Endodermal cell (in vitro differentiated cells): ENCODE results near the gene ANTXRL. TPM values are rescaled to one million over a fixed set of nuclear protein-coding genes. Genes with fewer than 3 reads are reported as not detected.
"Not testable (repeated sequence)": the region's sequence is repeated elsewhere in the genome, so short reads cannot be mapped to it uniquely, and the experiment has no call there.

Experiments
- DNase-seq: peaks from one replicate; pipeline ENCODE4 v3.0.0-alpha.2; 2017
- H3K27ac ChIP-seq: 2 replicates; pipeline ENCODE4 v1.5.1; 2013; ENCODE audit warnings: mild to moderate bottlenecking, low read depth, low read length, moderate library complexity
- H3K27me3 ChIP-seq: 2 replicates; pipeline ENCODE4 v1.6.1; 2013; ENCODE audit warnings: mild to moderate bottlenecking, low read length, moderate library complexity; ENCODE audit not compliant: insufficient read depth, control insufficient read depth, poor library complexity, severe bottlenecking
- H3K36me3 ChIP-seq: 2 replicates; pipeline ENCODE4 v1.7.0; 2013; ENCODE audit warnings: mild to moderate bottlenecking, low read length, moderate library complexity; ENCODE audit not compliant: control insufficient read depth, insufficient read depth
- H3K4me1 ChIP-seq: one replicate; pipeline ENCODE4 v1.7.0; 2013; ENCODE audit warnings: low read length; ENCODE audit not compliant: control insufficient read depth, insufficient read depth
- H3K4me3 ChIP-seq: 2 replicates; pipeline ENCODE4 v1.5.1; 2013; ENCODE audit warnings: mild to moderate bottlenecking, low read length, moderate library complexity
- H3K9ac ChIP-seq: 2 replicates; pipeline ENCODE4 v1.6.1; 2013; ENCODE audit warnings: mild to moderate bottlenecking, low read length, moderate library complexity; ENCODE audit not compliant: poor library complexity, severe bottlenecking; ENCODE audit errors: extremely low read depth
- H3K9me3 ChIP-seq: 2 replicates; pipeline ENCODE4 v1.6.1; 2013; ENCODE audit warnings: mild to moderate bottlenecking, low read length, moderate library complexity; ENCODE audit not compliant: control insufficient read depth
- H3K27ac Mint-ChIP-seq: 2 replicates; pipeline ENCODE4 v1.8.0; 2020; ENCODE audit warnings: mixed read lengths
- H3K27me3 Mint-ChIP-seq: 2 replicates; pipeline ENCODE4 v1.8.0; 2021; ENCODE audit warnings: mild to moderate bottlenecking, mixed read lengths; ENCODE audit not compliant: insufficient read depth
- H3K36me3 Mint-ChIP-seq: 2 replicates; pipeline ENCODE4 v1.8.0; 2020; ENCODE audit warnings: low read depth, mixed read lengths
- H3K4me1 Mint-ChIP-seq: 2 replicates; pipeline ENCODE4 v1.8.0; 2020; ENCODE audit warnings: mixed read lengths
- H3K4me3 Mint-ChIP-seq: 2 replicates; pipeline ENCODE4 v1.8.0; 2020; ENCODE audit warnings: mild to moderate bottlenecking, moderate library complexity, mixed read lengths
- H3K9me3 Mint-ChIP-seq: 2 replicates; pipeline ENCODE4 v1.8.0; 2020; ENCODE audit warnings: mild to moderate bottlenecking, mixed read lengths
- WGBS, 2 experiments: methylation state at CpG; one replicate each; pipeline versions ENCODE4 v1.1.5 to v1.1.7; 2013; ENCODE audit warnings: missing lambda C conversion rate in 2 of 2, mixed read lengths in 1 of 2; ENCODE audit not compliant: insufficient coverage in 1 of 2, insufficient read length in 1 of 2; 5-methylcytosine and 5-hydroxymethylcytosine counted together
- total RNA-seq, 2 donors: library from RNA; stranded (reverse); fragmentation: NEBNext Ultra II Directional in 1 of 2; extraction: Animal tissue kit (Norgen Biotek cat#: 25700) in 1 of 2; gene quantifications; 2 replicates in 1 of 2; 3 replicates in 1 of 2; pipeline ENCODE4 v1.2.1, GENCODE V29; 2021
- TF ChIP-seq, protein P1 (sequence below): fragments of 200-600 bp; sonication (generic); conservative IDR thresholded peaks from 2 replicates; pipeline ENCODE4 v1.5.0; 2021; ENCODE audit warnings: antibody characterized with exemption, mild to moderate bottlenecking

Gene ANTXRL
- total RNA-seq, 2 donors from 2014 or later = not detected

GRCh38 chr10:46314071-46314470, 27.3 kb downstream of the ANTXRL start:
- no peaks in the 10 kb centered on the region for H3K4me1 ChIP-seq
- no peak for DNase-seq
- H3K36me3 ChIP-seq = no peaks in the 10 kb centered on the region
- no peaks in the 10 kb centered on the region for H3K36me3 Mint-ChIP-seq
- 90 to 91% methylated on average over 7 to 8 of the region's 8 CpGs for WGBS, 2 experiments
- H3K4me3 Mint-ChIP-seq = no peak overlapping the region
- H3K9me3 ChIP-seq = no peaks in the 10 kb centered on the region
- peaks cover 18% of the 10 kb centered on the region for H3K4me1 Mint-ChIP-seq
- no peaks in the 10 kb centered on the region for H3K27me3 Mint-ChIP-seq
- no peak overlapping the region for H3K4me3 ChIP-seq
- H3K9ac ChIP-seq = no peak overlapping the region
- no peak overlapping the region for H3K27ac Mint-ChIP-seq
- H3K27ac ChIP-seq = no peak overlapping the region
- no peaks in the 10 kb centered on the region for H3K27me3 ChIP-seq
- TF ChIP-seq, protein P1, sequence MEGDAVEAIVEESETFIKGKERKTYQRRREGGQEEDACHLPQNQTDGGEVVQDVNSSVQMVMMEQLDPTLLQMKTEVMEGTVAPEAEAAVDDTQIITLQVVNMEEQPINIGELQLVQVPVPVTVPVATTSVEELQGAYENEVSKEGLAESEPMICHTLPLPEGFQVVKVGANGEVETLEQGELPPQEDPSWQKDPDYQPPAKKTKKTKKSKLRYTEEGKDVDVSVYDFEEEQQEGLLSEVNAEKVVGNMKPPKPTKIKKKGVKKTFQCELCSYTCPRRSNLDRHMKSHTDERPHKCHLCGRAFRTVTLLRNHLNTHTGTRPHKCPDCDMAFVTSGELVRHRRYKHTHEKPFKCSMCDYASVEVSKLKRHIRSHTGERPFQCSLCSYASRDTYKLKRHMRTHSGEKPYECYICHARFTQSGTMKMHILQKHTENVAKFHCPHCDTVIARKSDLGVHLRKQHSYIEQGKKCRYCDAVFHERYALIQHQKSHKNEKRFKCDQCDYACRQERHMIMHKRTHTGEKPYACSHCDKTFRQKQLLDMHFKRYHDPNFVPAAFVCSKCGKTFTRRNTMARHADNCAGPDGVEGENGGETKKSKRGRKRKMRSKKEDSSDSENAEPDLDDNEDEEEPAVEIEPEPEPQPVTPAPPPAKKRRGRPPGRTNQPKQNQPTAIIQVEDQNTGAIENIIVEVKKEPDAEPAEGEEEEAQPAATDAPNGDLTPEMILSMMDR = no peak
- H3K9me3 Mint-ChIP-seq = no peaks in the 10 kb centered on the region

DNA sequence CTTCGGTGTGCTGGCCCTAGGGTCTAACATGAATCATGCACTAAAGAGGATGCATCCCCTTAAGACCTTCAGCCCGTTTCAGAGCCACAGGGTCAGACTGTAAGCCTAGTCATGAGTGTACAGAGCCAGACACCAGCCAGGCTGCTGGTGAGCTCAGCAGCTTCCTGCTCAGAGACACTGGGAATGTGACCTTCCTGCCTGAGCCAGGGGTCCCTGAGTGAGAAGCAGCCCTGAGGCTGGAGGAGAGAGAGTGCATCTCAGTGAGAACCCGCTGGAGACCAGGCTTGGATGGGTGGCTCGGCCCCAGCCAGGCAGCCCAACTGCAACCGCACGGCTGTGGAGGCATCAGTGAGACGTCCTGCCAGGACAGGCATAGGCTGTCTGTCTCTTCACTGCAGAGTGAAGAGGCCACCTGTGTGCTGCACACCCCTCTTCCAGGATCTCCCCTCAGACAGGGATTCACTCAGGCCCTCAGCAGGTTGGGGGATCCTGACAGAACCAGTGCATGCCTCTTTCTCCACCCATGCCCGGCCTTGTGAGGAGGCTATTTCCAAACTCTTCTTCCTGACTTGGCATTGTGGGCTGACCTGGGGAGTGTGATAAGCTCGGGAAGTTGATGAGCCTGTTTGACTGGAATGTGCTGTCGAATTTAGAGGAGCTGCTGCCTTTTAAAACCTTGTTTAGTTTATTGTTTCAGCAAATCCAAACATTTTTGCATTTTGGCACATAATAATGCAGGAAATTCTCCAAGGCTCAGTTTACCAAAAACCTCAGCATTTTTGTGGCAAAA, 28.5 kb downstream of the ANTXRL start:
- peak; percentile 71 for DNase-seq

GRCh38 chr10:46317370-46317769, 30.6 kb downstream of the ANTXRL start:
- H3K4me3 ChIP-seq = no peak overlapping the region
- no peaks in the 10 kb centered on the region for H3K36me3 ChIP-seq
- WGBS, 2 experiments = 86 to 100% methylated on average over 2 to 5 of the region's 5 CpGs
- H3K9ac ChIP-seq = no peak overlapping the region
- Mint-ChIP-seq H3K4me3 (no peak overlapping the region), H3K9me3 (no peaks in the 10 kb centered on the region), H3K27me3 (no peaks in the 10 kb centered on the region), H3K27ac (no peak overlapping the region), H3K4me1 (peaks cover 15% of the 10 kb centered on the region), H3K36me3 (no peaks in the 10 kb centered on the region)
- no peaks in the 10 kb centered on the region for H3K27me3 ChIP-seq
- no peaks in the 10 kb centered on the region for H3K9me3 ChIP-seq
- no peaks in the 10 kb centered on the region for H3K4me1 ChIP-seq
- TF ChIP-seq, protein P1 = no peak
- no peak for DNase-seq
- no peak overlapping the region for H3K27ac ChIP-seq

More for the DNA sequence above, 28.5 kb downstream of the ANTXRL start:
- not testable (repeated sequence) for H3K9me3 ChIP-seq, H3K9ac ChIP-seq, H3K36me3 ChIP-seq, H3K9me3 Mint-ChIP-seq, H3K27me3 Mint-ChIP-seq, H3K4me1 ChIP-seq, H3K27me3 ChIP-seq, H3K36me3 Mint-ChIP-seq, H3K4me3 ChIP-seq, H3K27ac ChIP-seq, H3K4me3 Mint-ChIP-seq
- peak overlapping the region; percentile 53 for H3K27ac Mint-ChIP-seq
- peaks cover 18% of the 10 kb centered on the region for H3K4me1 Mint-ChIP-seq
- 82 to 88% methylated on average over 4 to 10 of the region's 10 CpGs for WGBS, 2 experiments
